Ishikawa (cell line): Measurements from ENCODE around the gene CBLL1.

Experiments
- CEBPB ChIP-seq: IDR thresholded peaks from 2 replicates; pipeline ENCODE4 v1.6.1; 2012
- CREB1 ChIP-seq: IDR thresholded peaks from 2 replicates; pipeline ENCODE4 v1.6.1; 2012; ENCODE audit warnings: low read depth
- EGR1 ChIP-seq: IDR thresholded peaks from 2 replicates; pipeline ENCODE4 v1.6.1; 2012
- EP300 ChIP-seq: IDR thresholded peaks from 2 replicates; pipeline ENCODE4 v1.6.1; 2012; ENCODE audit warnings: borderline replicate concordance
- FOXM1 ChIP-seq: IDR thresholded peaks from 2 replicates; pipeline ENCODE4 v1.6.1; 2012; ENCODE audit warnings: low read depth, borderline replicate concordance
- NFIC ChIP-seq: IDR thresholded peaks from 2 replicates; pipeline ENCODE4 v1.6.1; 2012
- RAD21 ChIP-seq: IDR thresholded peaks from 2 replicates; pipeline ENCODE4 v1.6.1; 2012; ENCODE audit warnings: low read depth
- TAF1 ChIP-seq: IDR thresholded peaks from 2 replicates; pipeline ENCODE4 v1.6.1; 2012; ENCODE audit warnings: low read depth, mild to moderate bottlenecking
- TCF12 ChIP-seq: IDR thresholded peaks from 2 replicates; pipeline ENCODE4 v1.6.1; 2012; ENCODE audit warnings: low read depth
- TEAD4 ChIP-seq: IDR thresholded peaks from 2 replicates; pipeline ENCODE4 v1.6.1; 2012
- YY1 ChIP-seq: IDR thresholded peaks from 2 replicates; pipeline ENCODE4 v1.6.1; 2012; ENCODE audit warnings: low read depth
- ZBTB7A ChIP-seq: IDR thresholded peaks from 2 replicates; pipeline ENCODE4 v1.6.1; 2012; ENCODE audit warnings: low read depth
- TF ChIP-seq, protein P1 (sequence below): IDR thresholded peaks from 2 replicates; pipeline ENCODE4 v1.6.1; 2012; ENCODE audit warnings: low read depth, mild to moderate bottlenecking
- TF ChIP-seq, protein P2 (sequence below): IDR thresholded peaks from 2 replicates; pipeline ENCODE4 v1.6.1; 2012

Gene CBLL1

GRCh38 chr7:107799647-107800264, 55.8 kb downstream of the CBLL1 start:
- TF ChIP-seq TEAD4: no peak
- no peak for TF ChIP-seq CEBPB
- TF ChIP-seq EP300: no peak
- TF ChIP-seq TAF1: no peak
- TF ChIP-seq EGR1: no peak
- TF ChIP-seq, protein P1, sequence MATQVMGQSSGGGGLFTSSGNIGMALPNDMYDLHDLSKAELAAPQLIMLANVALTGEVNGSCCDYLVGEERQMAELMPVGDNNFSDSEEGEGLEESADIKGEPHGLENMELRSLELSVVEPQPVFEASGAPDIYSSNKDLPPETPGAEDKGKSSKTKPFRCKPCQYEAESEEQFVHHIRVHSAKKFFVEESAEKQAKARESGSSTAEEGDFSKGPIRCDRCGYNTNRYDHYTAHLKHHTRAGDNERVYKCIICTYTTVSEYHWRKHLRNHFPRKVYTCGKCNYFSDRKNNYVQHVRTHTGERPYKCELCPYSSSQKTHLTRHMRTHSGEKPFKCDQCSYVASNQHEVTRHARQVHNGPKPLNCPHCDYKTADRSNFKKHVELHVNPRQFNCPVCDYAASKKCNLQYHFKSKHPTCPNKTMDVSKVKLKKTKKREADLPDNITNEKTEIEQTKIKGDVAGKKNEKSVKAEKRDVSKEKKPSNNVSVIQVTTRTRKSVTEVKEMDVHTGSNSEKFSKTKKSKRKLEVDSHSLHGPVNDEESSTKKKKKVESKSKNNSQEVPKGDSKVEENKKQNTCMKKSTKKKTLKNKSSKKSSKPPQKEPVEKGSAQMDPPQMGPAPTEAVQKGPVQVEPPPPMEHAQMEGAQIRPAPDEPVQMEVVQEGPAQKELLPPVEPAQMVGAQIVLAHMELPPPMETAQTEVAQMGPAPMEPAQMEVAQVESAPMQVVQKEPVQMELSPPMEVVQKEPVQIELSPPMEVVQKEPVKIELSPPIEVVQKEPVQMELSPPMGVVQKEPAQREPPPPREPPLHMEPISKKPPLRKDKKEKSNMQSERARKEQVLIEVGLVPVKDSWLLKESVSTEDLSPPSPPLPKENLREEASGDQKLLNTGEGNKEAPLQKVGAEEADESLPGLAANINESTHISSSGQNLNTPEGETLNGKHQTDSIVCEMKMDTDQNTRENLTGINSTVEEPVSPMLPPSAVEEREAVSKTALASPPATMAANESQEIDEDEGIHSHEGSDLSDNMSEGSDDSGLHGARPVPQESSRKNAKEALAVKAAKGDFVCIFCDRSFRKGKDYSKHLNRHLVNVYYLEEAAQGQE: no peak
- TF ChIP-seq TCF12: no peak
- no peak for TF ChIP-seq RAD21
- TF ChIP-seq, protein P2, sequence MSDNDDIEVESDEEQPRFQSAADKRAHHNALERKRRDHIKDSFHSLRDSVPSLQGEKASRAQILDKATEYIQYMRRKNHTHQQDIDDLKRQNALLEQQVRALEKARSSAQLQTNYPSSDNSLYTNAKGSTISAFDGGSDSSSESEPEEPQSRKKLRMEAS: no peak
- no peak for TF ChIP-seq CREB1
- TF ChIP-seq YY1: no peak
- TF ChIP-seq ZBTB7A: no peak

GRCh38 chr7:107803009-107803610, 59.2 kb downstream of the CBLL1 start, which contains the start of gene SLC26A3:
TSS of gene SLC26A3 (minus strand) at chr7:107803223. CDS start at chr7:107794509, 8,714 bp downstream.
- no peak for TF ChIP-seq TEAD4
- TF ChIP-seq, protein P1: no peak
- TF ChIP-seq NFIC: no peak
- TF ChIP-seq CREB1: no peak
- TF ChIP-seq TAF1: no peak
- no peak for TF ChIP-seq FOXM1
- no peak for TF ChIP-seq RAD21
- no peak for TF ChIP-seq CEBPB
- no peak for TF ChIP-seq EP300
- no peak for TF ChIP-seq EGR1
- TF ChIP-seq TCF12: no peak
- no peak for TF ChIP-seq ZBTB7A

- TF ChIP-seq FOXM1: no peak
Measured at GRCh38 chr7:107809179-107809578, 65.2 kb downstream of the CBLL1 start.

DNA sequence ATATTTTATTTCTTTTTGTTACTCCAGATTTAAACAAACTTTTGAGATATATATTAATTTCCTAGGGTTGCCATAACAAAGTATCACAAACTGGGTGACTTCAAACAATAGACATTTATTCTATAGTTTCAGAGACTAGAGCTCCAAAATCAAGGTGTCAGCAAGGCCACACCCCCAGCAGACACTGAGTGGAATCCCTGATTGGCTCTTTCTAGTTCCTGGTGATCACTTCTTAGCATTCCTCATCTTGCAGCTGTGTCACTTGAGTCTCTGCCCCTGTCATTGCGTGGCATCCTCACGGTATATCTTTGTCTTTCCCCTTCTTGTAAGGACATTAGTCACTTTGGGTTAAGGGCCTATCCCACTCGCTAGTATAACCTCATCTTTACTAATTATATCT, 66.7 kb downstream of the CBLL1 start:
- TF ChIP-seq NFIC: no peak
- no peak for TF ChIP-seq YY1
- no peak for TF ChIP-seq TAF1
- TF ChIP-seq ZBTB7A: no peak
- no peak for TF ChIP-seq CEBPB
- no peak for TF ChIP-seq EGR1
- TF ChIP-seq TEAD4: no peak
- TF ChIP-seq, protein P1: no peak
- no peak for TF ChIP-seq TCF12
- TF ChIP-seq EP300: no peak
